Endometrium (tissue), 2 donors: Measurements from ENCODE around the gene CLTCL1.

Experiments used
- FAIRE-seq: peaks from 2 replicates; lab custom pipeline; 2012; peaks lifted over from hg19 to GRCh38; lab: Jason Lieb, UNC
- donor health status: control.
- donor health status: control.

CLTCL1 gene

DNA sequence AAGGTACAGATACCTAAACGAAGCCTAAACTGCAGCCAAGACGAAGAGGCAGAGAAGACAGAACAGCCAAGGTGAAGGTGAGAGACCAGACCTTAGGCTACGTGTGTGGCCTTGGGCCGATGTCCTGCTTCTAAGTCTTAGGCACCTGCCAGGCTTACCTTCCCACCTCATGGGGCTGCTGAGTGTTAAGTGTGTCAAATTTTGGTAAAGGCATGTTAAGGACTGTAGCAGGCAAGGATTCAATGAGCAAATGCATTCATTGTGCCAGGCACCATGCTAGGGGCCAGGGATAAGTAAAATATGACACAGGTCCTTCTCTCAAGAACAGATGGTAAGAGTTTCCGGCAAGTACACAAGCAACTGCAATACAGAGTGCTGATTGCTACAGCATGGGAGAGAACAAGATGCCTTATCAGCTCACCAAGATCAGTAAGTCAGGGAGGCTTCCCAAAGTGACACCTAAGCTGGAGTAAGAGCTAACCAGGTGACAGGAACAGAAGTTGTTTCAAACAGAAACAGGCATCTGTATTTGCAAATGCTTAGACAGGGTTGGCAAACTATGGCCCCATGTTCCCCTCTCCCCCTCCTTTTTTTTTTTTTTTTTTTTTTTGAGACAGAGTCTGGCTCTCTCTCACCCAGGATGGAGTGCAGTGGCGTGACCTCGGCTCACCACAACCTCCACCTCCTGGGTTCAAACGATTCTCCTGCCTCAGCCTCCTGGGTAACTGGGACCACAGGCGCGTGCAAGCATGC lies 46.7 kb downstream of the CLTCL1 start:
- FAIRE-seq = no peak

DNA sequence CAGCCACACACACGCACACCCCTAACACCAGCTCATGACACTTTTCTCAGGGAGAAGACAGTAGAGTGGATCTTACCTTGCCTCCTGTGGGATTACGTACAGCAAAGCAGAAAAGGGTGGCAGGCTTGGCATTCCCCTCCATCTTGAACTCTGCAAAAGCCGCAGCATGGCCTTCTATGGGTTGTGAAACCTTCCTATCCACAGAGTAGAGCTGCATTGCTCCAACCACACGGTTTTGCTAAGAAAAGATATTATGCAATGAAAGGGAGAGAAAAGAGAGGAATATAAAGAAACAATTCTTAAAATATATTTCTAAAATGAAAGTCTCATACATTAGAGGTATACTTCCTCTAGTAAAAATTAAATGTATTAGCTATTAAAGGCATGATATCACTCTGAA lies 48.8 kb downstream of the CLTCL1 start:
- no peak for FAIRE-seq

DNA sequence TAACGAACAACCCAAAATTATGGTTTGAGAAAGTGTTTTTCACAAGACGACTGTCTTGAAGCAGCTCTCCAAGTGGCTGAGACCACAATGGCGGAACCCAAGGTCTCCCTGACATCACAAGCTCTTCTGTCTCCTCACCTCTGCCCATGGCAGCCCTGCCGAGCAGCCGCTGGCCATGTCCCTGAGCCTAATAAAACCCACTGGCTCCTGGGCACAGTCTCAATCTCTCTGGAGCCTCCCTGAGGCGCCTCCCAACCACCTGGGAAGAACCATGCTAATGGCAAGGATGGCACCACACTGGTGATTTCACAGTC lies 50.0 kb downstream of the CLTCL1 start:
- FAIRE-seq = no peak

DNA sequence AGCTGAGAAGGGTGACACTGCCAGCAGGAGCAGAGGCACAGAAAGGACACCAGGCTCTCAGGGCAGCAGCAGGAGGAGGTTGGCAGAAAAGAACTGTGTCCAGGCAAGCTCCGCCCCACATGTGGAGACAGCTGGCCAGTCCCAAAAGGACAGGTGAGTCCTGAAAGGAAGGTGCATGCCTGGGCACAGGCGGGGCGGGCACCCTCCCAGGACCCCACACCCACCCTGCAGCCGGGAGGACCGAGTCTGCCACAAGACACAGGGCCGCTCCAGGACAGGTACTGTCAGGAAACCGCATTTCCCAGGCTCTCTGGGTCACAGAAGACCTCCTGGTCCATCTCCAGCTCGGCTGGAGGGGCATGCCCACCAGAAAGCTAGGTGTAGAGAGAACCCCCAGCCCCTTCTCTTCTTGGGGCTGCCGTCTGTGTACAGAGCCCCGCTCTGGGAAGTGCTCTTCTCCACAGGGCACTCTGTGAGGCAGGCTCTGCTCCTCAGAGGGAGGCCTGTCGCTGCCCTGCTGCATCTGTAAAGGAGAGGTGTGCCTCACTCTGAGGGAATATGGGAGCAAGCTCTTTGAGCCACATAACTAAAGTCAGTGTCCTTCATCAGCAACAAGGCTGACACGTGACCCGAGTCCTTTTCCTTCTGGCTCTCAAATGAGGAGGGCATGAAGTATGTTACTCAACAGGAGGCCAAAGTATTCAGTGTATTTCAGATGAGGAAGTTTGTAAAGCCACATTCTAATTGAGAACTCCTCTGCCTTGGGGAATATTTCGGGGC lies 50.5 kb downstream of the CLTCL1 start:
- no peak for FAIRE-seq

DNA sequence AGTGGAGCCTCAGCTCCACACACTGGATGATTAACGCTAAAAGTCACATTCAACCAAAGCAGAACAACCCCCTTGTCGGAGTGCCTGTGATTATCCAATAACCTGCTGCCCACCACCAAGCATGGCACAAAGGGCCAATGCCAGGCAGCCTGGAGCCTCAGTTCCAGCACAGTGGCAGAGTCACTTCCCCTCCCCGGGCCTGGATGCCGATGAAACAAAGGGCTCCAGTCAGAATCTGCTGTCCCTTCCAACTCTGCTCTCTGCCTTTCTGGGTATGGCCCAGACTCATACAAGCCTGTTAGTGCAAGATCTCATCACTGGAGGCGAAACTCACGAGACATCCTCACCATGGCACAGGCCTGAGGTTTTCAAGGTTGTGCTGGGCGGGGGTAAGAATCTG lies 52.1 kb downstream of the CLTCL1 start:
- FAIRE-seq = no peak

GRCh38 chr22:19238900-19239299 lies 52.6 kb downstream of the CLTCL1 start:
- FAIRE-seq = no peak

- no peak for FAIRE-seq
These were observed 55.6 kb downstream of the CLTCL1 start for GRCh38 chr22:19235874-19236273.

DNA sequence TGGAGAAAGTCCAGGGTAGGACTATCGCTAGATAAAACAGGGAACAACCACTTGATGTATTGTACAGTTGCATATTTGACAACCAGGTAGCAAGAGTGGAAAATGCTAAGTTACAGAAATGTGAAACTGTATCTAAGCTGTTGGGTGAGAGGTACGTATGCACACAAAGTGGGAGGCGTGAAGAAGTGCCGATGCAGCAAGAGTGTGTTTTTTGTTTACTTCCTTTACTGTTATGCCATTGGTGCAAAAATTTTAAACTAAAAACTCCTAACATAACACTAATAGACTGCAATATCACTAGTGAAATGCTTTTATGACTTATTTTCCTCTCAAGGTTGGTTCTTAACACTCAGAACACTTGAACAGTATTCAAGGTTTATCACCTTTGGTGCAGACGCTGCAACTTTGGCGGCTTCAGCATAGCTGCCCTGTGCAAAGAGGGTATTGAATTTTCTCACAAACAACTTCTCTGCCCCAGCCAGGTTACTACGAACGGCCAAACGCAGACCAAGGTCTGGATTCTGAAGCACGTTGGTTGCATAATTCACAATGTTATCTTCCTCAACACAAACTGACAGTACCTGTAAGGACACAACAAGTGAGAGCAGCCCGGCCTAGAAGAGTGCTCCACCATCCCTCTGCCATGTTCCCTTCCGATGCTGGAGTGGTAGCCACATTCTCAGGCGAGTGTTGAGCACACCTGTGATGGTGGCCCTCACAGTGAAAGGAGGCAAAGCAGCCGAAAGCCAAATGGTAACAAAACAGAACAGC lies 57.2 kb downstream of the CLTCL1 start:
- FAIRE-seq = no peak

DNA sequence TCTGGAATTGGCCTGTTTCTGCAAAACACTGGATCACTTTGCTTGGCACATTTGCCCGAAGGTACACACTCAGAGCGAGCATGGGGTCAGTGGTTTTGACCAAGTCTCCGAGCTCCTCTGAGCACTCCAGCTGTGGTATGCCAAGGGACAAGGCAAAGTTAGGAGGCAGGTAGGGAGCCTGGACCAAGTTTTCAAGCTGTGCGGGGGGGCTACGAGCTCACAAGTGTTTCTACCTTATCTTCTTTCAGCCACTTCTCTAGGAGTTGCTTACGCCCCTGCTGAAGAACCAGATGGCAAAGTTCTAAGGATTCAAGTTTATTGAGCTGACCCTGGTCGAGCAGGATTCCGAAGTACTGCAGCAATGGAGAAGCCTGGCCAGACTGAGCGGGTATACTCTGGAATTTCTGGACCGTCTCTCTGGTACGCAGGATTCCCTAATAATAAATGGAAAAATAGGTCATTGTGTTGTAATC lies 58.3 kb downstream of the CLTCL1 start:
- no peak for FAIRE-seq

DNA sequence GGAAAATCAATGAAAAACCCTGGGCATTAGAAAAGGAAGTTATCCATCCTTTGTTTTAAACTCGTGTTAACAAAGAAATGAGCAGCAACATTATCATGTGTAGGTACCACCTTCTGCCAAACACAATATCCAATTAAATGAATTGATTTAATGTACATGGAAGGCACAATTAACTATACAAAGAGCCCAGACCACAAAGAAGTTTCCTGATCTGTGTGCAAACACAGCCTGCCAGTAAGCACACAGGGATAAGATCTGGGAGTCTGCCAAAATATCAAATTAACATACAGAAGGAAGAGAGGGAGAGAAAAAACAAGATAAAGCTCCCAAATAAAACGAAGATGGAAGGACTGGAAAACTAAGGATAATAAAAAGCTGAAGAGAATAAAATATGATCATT lies 58.9 kb downstream of the CLTCL1 start:
- no peak for FAIRE-seq

- no peak for FAIRE-seq
These were observed 59.5 kb downstream of the CLTCL1 start for GRCh38 chr22:19231986-19232385.

DNA sequence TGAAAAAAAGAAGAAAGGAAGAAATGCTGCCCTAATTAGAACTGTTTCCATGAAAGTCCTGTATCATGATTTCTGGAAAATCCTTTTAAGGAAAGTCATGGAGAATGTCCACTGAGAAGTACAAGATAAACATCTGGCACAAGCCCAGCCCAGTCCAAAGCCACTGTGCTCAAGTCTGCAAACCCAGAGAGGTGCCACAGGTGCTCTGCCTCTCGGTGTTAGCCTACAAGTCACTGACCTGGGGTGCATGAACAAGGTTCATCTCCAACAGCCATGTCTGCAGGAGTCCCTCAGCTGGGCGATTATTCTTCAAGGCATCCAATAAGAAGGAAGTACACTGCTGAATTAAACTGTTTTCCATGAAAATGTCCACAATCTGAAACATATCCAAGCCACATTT lies 61.9 kb downstream of the CLTCL1 start:
- no peak for FAIRE-seq

DNA sequence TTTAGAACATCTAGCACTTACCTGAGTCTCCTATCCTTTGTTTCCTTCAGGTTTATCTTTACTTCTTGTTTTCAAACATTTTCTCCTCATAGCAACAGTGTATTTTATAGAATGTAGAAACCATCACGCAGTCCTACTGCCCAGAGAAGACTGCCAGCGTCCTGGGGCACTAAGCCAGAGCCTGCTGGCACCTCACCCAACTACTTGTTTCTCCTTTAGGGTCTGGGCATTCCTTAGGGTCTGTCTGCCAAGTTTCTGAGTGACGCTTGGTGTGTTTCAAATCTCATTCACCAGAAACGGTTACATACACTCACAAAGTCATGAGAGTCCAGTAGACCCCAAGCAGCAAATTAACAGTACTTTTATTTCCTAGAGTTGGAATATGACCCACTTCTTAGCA lies 63.3 kb downstream of the CLTCL1 start:
- FAIRE-seq = no peak

- no peak for FAIRE-seq
These were observed 65.1 kb downstream of the CLTCL1 start for GRCh38 chr22:19226428-19226827.

GRCh38 chr22:19225560-19225959 lies 66.0 kb downstream of the CLTCL1 start:
- FAIRE-seq = no peak

GRCh38 chr22:19224985-19225384 lies 66.5 kb downstream of the CLTCL1 start:
- no peak for FAIRE-seq

- FAIRE-seq = no peak
These were observed 67.0 kb downstream of the CLTCL1 start for GRCh38 chr22:19224557-19224956.

GRCh38 chr22:19223617-19224016 lies 67.9 kb downstream of the CLTCL1 start:
- FAIRE-seq = no peak

- no peak for FAIRE-seq
These were observed 68.4 kb downstream of the CLTCL1 start for GRCh38 chr22:19223110-19223509.

DNA sequence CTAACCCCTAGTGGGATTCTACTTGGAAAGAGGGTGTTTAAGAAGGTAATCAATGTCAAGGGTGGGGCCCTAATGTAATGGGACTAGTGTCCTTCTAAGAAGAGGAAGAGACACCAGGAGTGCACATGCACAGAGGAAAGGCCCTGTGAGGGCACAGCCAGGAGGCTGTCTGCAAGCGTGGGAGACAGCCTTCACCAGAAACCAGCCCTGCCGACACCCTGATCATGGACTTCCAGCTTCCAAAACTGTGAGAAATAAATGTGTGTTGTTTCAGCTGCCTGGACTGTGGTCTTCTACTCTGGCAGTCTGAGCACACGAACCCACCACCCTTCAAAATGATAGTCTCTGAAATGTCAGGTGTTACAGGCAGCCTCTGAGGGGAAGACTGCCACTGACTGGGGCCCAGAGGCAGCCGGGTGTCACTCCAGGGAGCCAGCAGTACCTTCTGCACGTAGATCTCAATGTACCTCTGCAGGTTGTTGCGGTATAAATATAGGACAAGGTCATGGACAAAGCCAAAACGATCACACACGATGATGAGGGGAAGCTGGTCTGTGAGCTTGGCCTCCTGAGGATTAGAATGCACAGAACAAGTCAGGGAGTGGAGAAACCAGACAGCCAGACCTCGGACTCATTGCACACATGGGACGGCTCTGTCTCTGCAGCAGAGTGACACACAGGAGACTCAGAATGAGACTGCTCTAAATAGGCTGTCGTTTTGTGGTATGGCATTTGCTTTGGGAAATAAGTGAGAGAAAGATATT lies 69.1 kb downstream of the CLTCL1 start:
- FAIRE-seq = no peak

DNA sequence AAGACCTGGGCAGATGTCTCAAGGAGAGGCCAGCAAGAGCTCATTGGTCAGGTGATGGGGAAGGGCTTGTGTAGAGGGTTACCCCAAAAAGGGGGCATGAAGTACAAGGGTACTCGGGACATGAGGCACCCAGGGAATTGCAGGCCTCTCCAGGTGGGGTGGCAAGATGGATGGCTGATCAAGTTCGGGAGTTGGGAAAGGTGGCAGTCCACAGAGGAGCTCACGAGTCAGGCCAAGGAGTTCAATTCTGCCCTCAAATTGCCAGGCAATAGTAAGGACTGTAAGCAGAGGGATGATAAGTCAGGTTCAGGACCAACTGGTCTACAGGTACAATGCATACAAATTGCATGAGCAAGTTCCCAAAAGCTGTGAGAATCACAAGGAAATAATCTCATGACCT lies 70.7 kb downstream of the CLTCL1 start:
- no peak for FAIRE-seq

- no peak for FAIRE-seq
These were observed 72.8 kb downstream of the CLTCL1 start for GRCh38 chr22:19218541-19219233.
